Vagina (tissue), 2 donors: Measurements from ENCODE around the gene KAT5. TPM values are rescaled to one million over a fixed set of nuclear protein-coding genes. Genes with fewer than 3 reads are reported as not detected.

ENCODE experiments used
- DNase-seq, 2 donors: peaks; one replicate each; pipeline ENCODE4 v3.0.0-alpha.2; 2017; ENCODE audit errors: extremely low spot score in 2 of 2
- H3K27ac ChIP-seq: fragments of 200-600 bp; sonication (generic); one replicate; pipeline ENCODE4 v1.5.1; 2019
- H3K27me3 ChIP-seq: fragments of 200-600 bp; sonication (generic); one replicate; pipeline ENCODE4 v1.5.1; 2019
- H3K36me3 ChIP-seq, 2 donors: fragments of 200-600 bp; sonication (generic); one replicate each; pipeline ENCODE4 v1.5.1; 2017 to 2019
- H3K4me1 ChIP-seq: fragments of 200-600 bp; sonication (generic); one replicate; pipeline ENCODE4 v1.5.1; 2019
- H3K4me3 ChIP-seq, 2 donors: fragments of 200-600 bp; sonication (generic); 1 replicate in 1 of 2; 2 replicates in 1 of 2; pipeline ENCODE4 v1.5.1; 2016 to 2019
- H3K9me3 ChIP-seq: fragments of 200-600 bp; sonication (generic); one replicate; pipeline ENCODE4 v1.5.1; 2019
- POLR2A ChIP-seq, 2 donors: fragments of 450-650 bp; IDR thresholded peaks; one replicate each; pipeline ENCODE4 v1.6.1; 2017; ENCODE audit warnings: antibody characterized with exemption in 2 of 2, mild to moderate bottlenecking in 2 of 2, moderate library complexity in 2 of 2
- POLR2AphosphoS5 ChIP-seq, 2 donors: sonication (generic); formaldehyde crosslinking; IDR thresholded peaks; one replicate each; pipeline ENCODE4 v1.9.0; 2017; ENCODE audit warnings: antibody characterized with exemption in 2 of 2, mild to moderate bottlenecking in 2 of 2, low read depth in 1 of 2; ENCODE audit not compliant: insufficient read depth in 1 of 2
- intact Hi-C: fragments of 100-400 bp; cut with DNase I; formaldehyde crosslinking; loops from one replicate; pipeline ENCODE4 v1.15.1; 2023
- total RNA-seq: library from RNA; depleted of rRNA; stranded (reverse); fragments of >200 nt; gene quantifications from one replicate; pipeline ENCODE4 v1.2.3, GENCODE V29; 2016
- TF ChIP-seq, protein P1 (sequence below), 3 experiments: fragments of 450-650 bp in 2 of 3; fragments of 200-600 bp in 1 of 3; sonication (generic) in 1 of 3; IDR thresholded peaks; one replicate each; pipeline ENCODE4 v1.5.1; 2017 to 2019; ENCODE audit warnings: antibody characterized with exemption in 3 of 3, mild to moderate bottlenecking in 2 of 3, moderate library complexity in 2 of 3

The KAT5 gene
- total RNA-seq, 1 donor from 2014 or later, result 58.9 TPM

GRCh38 chr11:65695459-65696241 is 16.4 kb upstream of the KAT5 start:
- Histone ChIP-seq H3K4me3 (no peak overlapping the region), H3K27me3 (no peaks in the 10 kb centered on the region), H3K36me3 (no peaks in the 10 kb centered on the region), H3K4me1 (no peaks in the 10 kb centered on the region), H3K9me3 (no peaks in the 10 kb centered on the region), H3K27ac (no peak overlapping the region)
- intact Hi-C loops, result no loop called here
- TF ChIP-seq POLR2A (IDR thresholded peaks at IDR 0.05) (no peak), POLR2AphosphoS5 (IDR thresholded peaks at IDR 0.05; ENCODE audit: insufficient read depth in 1 of 2, low read depth in 1 of 2) (no peak)
- TF ChIP-seq, protein P1, sequence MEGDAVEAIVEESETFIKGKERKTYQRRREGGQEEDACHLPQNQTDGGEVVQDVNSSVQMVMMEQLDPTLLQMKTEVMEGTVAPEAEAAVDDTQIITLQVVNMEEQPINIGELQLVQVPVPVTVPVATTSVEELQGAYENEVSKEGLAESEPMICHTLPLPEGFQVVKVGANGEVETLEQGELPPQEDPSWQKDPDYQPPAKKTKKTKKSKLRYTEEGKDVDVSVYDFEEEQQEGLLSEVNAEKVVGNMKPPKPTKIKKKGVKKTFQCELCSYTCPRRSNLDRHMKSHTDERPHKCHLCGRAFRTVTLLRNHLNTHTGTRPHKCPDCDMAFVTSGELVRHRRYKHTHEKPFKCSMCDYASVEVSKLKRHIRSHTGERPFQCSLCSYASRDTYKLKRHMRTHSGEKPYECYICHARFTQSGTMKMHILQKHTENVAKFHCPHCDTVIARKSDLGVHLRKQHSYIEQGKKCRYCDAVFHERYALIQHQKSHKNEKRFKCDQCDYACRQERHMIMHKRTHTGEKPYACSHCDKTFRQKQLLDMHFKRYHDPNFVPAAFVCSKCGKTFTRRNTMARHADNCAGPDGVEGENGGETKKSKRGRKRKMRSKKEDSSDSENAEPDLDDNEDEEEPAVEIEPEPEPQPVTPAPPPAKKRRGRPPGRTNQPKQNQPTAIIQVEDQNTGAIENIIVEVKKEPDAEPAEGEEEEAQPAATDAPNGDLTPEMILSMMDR (IDR thresholded peaks at IDR 0.05), result no peak
- DNase-seq, result no peak

DNA sequence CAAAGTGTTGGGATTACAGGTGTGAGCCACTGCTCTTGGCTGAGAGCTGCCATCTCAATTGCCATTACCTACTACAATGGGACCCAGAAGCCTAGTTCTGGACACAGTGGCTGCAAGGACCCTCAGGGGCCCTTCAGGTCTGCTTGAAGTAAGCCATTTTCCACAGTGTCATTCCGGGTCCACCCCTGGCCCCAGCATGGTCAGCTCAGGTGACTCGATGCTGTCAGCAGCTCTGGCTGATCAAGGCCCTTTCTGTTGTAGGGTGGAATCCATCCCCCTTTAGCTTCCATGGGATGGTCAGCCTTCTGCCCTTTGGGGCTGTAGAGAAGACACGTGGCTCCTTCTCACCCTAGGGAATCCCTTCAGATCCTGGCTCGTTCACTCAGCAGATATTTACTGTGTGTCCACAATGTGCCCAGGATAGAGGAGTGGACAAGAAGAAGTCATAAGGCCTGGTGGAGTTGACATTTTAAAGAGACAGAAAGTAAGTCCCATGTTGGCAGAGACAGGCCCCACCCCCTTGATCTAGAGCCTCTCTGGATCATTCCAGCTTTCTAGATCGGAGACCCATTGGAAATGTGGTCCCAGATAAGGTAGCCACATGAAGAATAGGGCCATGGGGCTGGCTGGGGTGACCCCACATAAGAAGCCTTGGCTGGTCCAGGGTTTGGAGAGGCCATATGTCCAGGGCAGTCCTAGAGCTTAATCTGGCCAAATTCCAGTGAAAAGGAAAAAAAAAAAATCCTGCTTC is 15.1 kb upstream of the KAT5 start:
- Histone ChIP-seq H3K4me1 (no peaks in the 10 kb centered on the region), H3K27ac (no peak overlapping the region), H3K36me3 (no peaks in the 10 kb centered on the region), H3K9me3 (no peaks in the 10 kb centered on the region), H3K4me3 (no peak overlapping the region), H3K27me3 (no peaks in the 10 kb centered on the region)
- DNase-seq, result no peak
- intact Hi-C loops, result no loop called here
- TF ChIP-seq, protein P1 (IDR thresholded peaks at IDR 0.05), result no peak
- TF ChIP-seq POLR2AphosphoS5 (IDR thresholded peaks at IDR 0.05; ENCODE audit: insufficient read depth in 1 of 2, low read depth in 1 of 2) (no peak), POLR2A (IDR thresholded peaks at IDR 0.05) (no peak)

DNA sequence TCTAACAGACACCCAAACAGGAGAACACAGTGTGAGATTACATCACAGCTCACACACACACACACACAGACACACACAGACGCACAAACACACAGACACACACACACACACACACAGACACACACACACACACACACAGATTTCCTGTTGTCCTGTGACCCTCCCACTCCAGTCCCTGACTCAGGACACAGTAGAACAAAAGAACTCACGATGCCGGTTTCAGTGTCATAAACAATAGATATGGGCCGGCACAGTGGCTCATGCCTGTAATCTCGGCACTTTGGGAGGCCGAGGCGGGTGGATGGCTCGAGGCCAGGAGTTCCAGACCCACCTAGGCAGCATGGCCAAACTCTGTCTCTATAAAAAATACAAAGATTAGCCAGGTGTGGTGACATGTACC is 13.8 kb upstream of the KAT5 start:
- H3K36me3 ChIP-seq, result no peaks in the 10 kb centered on the region
- no peak for DNase-seq
- H3K27me3 ChIP-seq, result no peaks in the 10 kb centered on the region
- no peaks in the 10 kb centered on the region for H3K4me1 ChIP-seq
- H3K4me3 ChIP-seq, result no peak overlapping the region
- H3K27ac ChIP-seq, result no peak overlapping the region
- TF ChIP-seq POLR2A (IDR thresholded peaks at IDR 0.05) (no peak), POLR2AphosphoS5 (IDR thresholded peaks at IDR 0.05; ENCODE audit: insufficient read depth in 1 of 2, low read depth in 1 of 2) (no peak)
- TF ChIP-seq, protein P1 (IDR thresholded peaks at IDR 0.05), result no peak
- intact Hi-C loops, result no loop called here
- H3K9me3 ChIP-seq, result no peaks in the 10 kb centered on the region

- no peak for DNase-seq
- Histone ChIP-seq H3K27me3 (no peaks in the 10 kb centered on the region), H3K4me3 (no peak overlapping the region), H3K4me1 (no peaks in the 10 kb centered on the region), H3K27ac (no peak overlapping the region), H3K9me3 (no peaks in the 10 kb centered on the region), H3K36me3 (no peaks in the 10 kb centered on the region)
- intact Hi-C loops, result no loop called here
- TF ChIP-seq POLR2AphosphoS5 (IDR thresholded peaks at IDR 0.05; ENCODE audit: insufficient read depth in 1 of 2, low read depth in 1 of 2), result no peak
- no peak for TF ChIP-seq POLR2A (IDR thresholded peaks at IDR 0.05)
- TF ChIP-seq, protein P1 (IDR thresholded peaks at IDR 0.05), result no peak
These were observed 12.7 kb upstream of the KAT5 start for GRCh38 chr11:65699306-65699705.

DNA sequence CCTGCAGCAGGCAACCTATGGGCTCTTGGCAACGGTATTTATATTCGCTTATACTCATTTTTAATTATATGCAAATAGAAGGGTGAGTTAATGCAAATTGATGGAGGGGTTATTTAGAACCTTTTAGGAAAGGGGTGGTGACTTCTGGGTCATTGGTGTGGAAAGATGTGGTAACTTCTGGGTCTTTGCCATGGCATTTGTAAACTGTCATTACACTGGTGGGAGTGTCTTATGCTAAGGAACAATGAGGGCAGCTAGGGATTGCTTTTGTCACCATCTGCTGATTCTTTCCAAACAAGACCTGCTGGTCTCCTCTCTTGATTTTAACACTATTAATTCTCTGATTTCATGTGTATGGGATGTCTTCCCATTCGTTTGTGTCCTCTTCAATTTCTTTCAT is 11.7 kb upstream of the KAT5 start:
- DNase-seq, result no peak
- TF ChIP-seq, protein P1 (IDR thresholded peaks at IDR 0.05), result no peak
- no peak for TF ChIP-seq POLR2A (IDR thresholded peaks at IDR 0.05)
- TF ChIP-seq POLR2AphosphoS5 (IDR thresholded peaks at IDR 0.05; ENCODE audit: insufficient read depth in 1 of 2, low read depth in 1 of 2), result no peak
- Histone ChIP-seq H3K9me3 (no peaks in the 10 kb centered on the region), H3K27me3 (no peaks in the 10 kb centered on the region), H3K36me3 (no peaks in the 10 kb centered on the region), H3K4me3 (no peak overlapping the region), H3K27ac (no peak overlapping the region), H3K4me1 (no peaks in the 10 kb centered on the region)
- intact Hi-C loops, result loop anchor here (10.0 kb wide), 1 partner anchor 284 kb away; no protein-coding TSS in a partner anchor
